NCI-H146 treated with DMSO at 0.1 percent for 48 hours (cell line): Measurements from ENCODE around the gene POLR3E.
"Not testable (repeated sequence)": the region's sequence is repeated elsewhere in the genome, so short reads cannot be mapped to it uniquely, and the experiment has no call there.

Experiments
- DNase-seq: peaks from one replicate; lab custom pipeline; 2025; ENCODE audit not compliant: unreplicated experiment; lab: John Stamatoyannopoulos, UW

POLR3E gene

GRCh38 chr16:22333457-22333994, 36.3 kb downstream of the POLR3E start:
- DNase-seq = no peak

GRCh38 chr16:22335668-22336246, 38.5 kb downstream of the POLR3E start:
- DNase-seq = no peak

GRCh38 chr16:22336581-22336980, 39.4 kb downstream of the POLR3E start:
- DNase-seq = no peak

GRCh38 chr16:22337045-22337444, 39.8 kb downstream of the POLR3E start:
- DNase-seq = no peak

GRCh38 chr16:22337849-22338635, 40.8 kb downstream of the POLR3E start:
- DNase-seq = no peak

GRCh38 chr16:22340945-22341344, 43.7 kb downstream of the POLR3E start:
- no peak for DNase-seq

GRCh38 chr16:22342082-22342481, 44.9 kb downstream of the POLR3E start:
- no peak for DNase-seq

GRCh38 chr16:22346483-22346882, 49.3 kb downstream of the POLR3E start:
- DNase-seq = no peak

- no peak for DNase-seq
These were observed 50.1 kb downstream of the POLR3E start for GRCh38 chr16:22347100-22347820.

GRCh38 chr16:22348291-22348690, 51.1 kb downstream of the POLR3E start:
- DNase-seq = no peak

GRCh38 chr16:22351017-22351416, 53.8 kb downstream of the POLR3E start:
- DNase-seq = not testable (repeated sequence)

GRCh38 chr16:22352140-22352539, 54.9 kb downstream of the POLR3E start:
- DNase-seq = no peak

- no peak for DNase-seq
These were observed 55.5 kb downstream of the POLR3E start for GRCh38 chr16:22352723-22353122.

- no peak for DNase-seq
These were observed 56.1 kb downstream of the POLR3E start for GRCh38 chr16:22353191-22353919.

- no peak for DNase-seq
These were observed 56.8 kb downstream of the POLR3E start for GRCh38 chr16:22353933-22354541.

GRCh38 chr16:22355487-22355908, 58.3 kb downstream of the POLR3E start:
- no peak for DNase-seq

GRCh38 chr16:22356930-22357634, 59.9 kb downstream of the POLR3E start:
- no peak for DNase-seq

GRCh38 chr16:22357635-22357971, 60.4 kb downstream of the POLR3E start:
- no peak for DNase-seq

- DNase-seq = no peak
These were observed 60.8 kb downstream of the POLR3E start for GRCh38 chr16:22358000-22358399.

GRCh38 chr16:22359679-22360078, 62.5 kb downstream of the POLR3E start:
- no peak for DNase-seq
